GM23338 (cell line): ENCODE measurements around the gene CD2AP.

Experiments used
- CTCF ChIP-seq, 2 experiments: fragments of 200-600 bp in 1 of 2; sonication (generic) in 1 of 2; conservative IDR thresholded peaks; 2 replicates each; pipeline versions ENCODE4 v1.5.1 to v1.6.1; 2016 to 2017; ENCODE audit warnings: antibody characterized with exemption in 2 of 2, low read depth in 2 of 2, mild to moderate bottlenecking in 2 of 2, moderate library complexity in 1 of 2
- POLR2AphosphoS5 ChIP-seq: IDR thresholded peaks from 2 replicates; pipeline ENCODE4 v1.6.1; 2016; ENCODE audit warnings: antibody characterized with exemption, low read depth
- REST ChIP-seq: IDR thresholded peaks from one replicate; pipeline ENCODE4 v1.6.1; 2018; ENCODE audit warnings: antibody characterized with exemption; ENCODE audit not compliant: unreplicated experiment

GRCh38 chr6:47439348-47439668, 38.3 kb upstream of the CD2AP start:
- TF ChIP-seq CTCF (conservative IDR thresholded peaks at IDR 0.05; ENCODE audit: low read depth in 2 of 2): no peak
- TF ChIP-seq REST: no peak
- TF ChIP-seq POLR2AphosphoS5: no peak
